GM15510 (cell line): ENCODE results near the gene PDHX.

ENCODE experiments used
- POLR2A ChIP-seq: IDR thresholded peaks from 3 replicates; pipeline ENCODE4 v1.6.1; 2011; ENCODE audit warnings: borderline replicate concordance; ENCODE audit not compliant: insufficient read length; ENCODE audit errors: extremely low read depth

The PDHX gene

DNA sequence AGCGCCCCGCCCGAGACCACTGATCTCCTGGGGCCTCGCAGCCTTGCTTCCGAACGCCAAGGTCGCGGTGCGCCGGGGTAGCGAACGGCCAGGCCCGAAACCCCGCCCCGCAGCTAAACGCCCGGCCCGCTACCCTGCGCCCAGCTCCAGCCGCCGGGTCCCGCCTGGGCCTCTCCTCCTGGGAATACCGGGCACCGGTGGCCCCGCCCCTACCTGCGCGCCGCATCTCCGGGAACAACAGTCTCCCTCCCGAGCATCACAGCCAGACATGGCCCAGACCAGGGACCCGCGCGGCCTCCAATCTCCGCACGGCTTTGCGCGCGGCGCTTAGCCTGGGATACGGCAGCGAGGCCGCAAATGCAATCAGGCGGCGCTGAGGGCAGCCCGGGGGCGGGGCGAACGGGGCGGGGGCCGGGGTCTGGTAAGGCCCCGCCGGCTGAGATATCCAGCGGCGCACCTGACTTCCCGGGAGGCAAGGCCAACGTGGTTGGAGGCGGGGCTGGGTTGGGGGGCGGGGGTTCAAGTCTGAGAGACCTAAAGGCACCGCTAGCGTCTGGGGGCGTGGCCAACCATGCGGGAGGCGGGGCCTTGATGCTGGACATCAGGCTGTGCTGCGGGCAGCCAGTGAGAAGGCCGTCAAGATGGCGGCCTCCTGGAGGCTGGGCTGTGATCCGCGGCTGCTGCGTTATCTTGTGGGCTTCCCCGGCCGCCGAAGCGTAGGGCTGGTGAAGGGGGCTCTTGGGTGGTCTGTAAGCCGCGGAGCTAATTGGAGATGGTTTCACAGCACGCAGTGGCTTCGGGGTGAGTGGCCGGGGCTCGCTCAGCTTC is at the start of gene PDHX, which contains the start of gene APIP:
TSS of gene PDHX (plus strand) at position 604 of the 828 bp plus-strand sequence. CDS start at position 642, 38 bp downstream.
TSS of gene APIP (minus strand) at position 365 of the 828 bp plus-strand sequence. CDS start at position 270, 95 bp downstream.
- peak; percentile 97 for TF ChIP-seq POLR2A

DNA sequence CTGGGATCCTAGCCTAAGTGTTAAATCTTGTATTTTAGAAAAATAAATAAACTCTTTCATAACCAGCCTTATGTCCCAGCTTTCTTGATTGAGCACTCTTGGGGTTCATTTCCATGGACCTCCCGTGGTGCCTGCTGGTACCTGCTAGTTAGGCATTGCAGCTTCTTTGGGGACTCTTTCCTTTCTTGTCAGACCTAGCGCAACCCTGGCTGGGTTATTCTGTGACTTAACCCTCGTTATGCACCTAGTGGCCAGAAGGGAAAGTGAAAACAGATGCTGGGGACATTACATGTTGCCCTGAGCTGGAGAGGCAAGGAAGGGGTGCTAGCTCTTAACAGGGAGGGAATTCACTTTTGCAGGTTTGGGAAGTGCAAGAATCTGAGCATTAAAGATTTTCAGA is 47.0 kb upstream of the PDHX start:
- TF ChIP-seq POLR2A = no peak

- TF ChIP-seq POLR2A = no peak
These were observed 45.7 kb upstream of the PDHX start for GRCh38 chr11:34870548-34871196.

GRCh38 chr11:34874202-34874601 is 42.2 kb upstream of the PDHX start:
- TF ChIP-seq POLR2A = no peak

DNA sequence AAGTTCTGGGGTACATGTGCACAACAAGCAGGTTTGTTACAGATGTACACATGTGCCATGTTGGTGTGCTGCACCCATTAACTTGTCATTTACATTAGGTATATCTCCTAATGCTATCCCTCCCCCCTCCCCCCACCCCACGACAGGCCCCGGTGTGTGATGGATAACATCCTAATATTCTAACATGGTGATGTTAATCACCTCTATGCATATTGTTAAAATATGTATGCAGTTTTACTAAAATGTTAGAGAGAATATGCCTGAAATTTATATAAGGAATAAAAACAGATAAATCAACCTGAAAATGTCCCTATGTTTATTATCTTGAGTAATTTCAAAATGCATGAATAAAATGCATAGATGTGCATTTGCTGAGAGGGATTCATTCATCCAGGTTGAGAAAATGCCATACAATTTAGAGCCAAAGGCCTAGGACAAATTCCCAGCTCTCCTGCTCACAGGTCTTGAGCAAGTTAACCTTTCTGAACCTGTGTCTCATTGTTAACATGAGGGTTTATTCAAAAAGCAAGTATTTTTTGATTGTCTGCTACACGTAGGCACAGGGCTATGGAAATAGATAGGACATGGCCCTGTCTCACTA is 38.9 kb upstream of the PDHX start:
- TF ChIP-seq POLR2A = no peak

DNA sequence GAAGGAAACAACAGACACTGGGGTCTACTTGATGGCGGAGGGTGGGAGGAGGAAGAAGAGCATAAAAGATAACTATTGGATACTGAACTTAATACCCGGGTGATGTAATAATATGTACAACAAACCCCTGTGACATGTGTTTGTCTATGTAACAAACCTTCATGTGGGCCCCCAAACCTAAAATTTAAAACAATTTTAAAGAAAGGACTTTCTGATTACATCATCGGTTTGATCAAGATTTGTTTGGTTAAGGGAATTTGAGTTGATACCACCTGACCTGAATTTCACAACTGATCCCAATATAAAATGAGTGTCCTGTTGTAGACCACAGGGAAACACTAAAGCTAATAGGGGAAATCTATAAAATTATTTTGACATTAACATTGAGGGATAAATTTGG is 34.5 kb upstream of the PDHX start:
- TF ChIP-seq POLR2A = no peak

DNA sequence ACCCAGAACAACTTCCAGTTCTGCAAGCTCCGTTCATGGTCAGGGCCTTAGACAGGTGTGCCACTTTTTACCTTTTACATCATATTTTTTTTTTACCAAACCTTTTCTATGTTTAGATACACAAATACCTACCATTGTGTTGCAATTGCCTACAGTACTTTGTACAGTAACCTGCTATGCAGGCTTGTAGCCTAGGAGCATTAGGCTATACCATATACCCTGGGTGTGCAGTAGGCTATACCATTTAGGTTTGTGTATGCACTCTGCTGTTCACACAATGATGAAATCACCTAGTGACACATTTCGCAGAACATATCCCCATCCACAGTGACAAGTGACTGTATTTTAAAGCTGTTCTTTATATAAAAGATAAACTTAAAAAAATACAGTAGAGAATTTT is 29.8 kb upstream of the PDHX start:
- TF ChIP-seq POLR2A = no peak

DNA sequence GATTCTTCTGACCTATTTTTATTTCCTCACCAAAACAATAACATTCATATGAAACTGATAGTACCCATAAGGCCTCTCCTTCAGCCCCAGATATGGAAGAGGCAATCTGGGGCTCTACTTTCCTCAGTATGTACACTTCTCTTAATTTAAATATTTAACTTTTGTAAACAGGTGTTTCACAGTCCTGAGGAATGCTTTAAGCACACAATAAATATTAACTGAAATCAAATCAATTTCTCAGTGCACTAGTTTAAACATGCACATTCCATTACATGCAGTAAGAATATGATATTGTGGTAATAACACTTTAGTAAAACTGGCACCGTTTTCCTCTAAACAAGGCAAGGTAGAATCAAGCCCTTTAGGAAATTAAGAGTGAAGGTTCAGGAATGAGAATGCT is 29.2 kb upstream of the PDHX start:
- no peak for TF ChIP-seq POLR2A

GRCh38 chr11:34890089-34890488 is 26.3 kb upstream of the PDHX start:
- no peak for TF ChIP-seq POLR2A

GRCh38 chr11:34890812-34891211 is 25.6 kb upstream of the PDHX start:
- no peak for TF ChIP-seq POLR2A

DNA sequence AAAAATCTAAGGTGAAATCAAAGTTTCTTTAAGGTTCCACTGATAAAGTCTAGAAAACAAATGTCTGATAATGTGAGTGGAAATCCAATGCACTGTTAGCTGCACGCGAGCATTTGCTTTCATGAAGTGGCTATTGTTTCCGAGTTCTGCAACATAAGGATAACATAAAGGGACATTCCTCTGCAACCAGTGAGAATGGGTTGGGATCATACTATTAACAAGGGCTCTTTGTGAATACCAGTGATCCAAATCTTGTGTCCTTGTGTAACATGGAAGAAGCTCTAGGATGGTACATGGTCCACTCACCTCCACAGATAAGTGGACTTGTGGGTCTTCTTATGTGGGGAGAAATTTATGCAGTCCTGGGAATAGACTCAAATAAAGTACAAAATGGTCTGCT is 24.8 kb upstream of the PDHX start:
- TF ChIP-seq POLR2A = no peak

- TF ChIP-seq POLR2A = no peak
These were observed 23.0 kb upstream of the PDHX start for GRCh38 chr11:34893416-34893815.

- no peak for TF ChIP-seq POLR2A
These were observed 19.1 kb upstream of the PDHX start for GRCh38 chr11:34897171-34897870.

DNA sequence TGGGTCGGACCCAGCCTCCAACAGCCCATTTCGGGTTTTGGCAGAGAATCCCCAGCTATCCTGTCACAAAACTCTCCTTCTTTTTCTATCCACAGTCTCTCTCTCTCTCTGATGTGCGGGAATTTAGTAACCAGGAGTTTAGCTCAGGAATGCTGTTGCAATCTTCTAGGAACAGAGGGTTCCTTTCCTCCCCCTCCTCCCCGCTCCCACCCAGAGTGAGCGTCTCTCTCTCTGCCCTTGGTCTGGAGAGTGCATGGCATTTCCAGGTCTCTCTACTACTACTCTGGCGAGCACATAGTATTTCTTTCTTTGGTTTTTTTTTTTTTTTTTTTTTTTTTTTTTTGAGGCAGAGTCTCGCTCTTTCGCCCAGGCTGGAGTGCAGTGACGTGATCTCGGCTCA is 17.9 kb upstream of the PDHX start:
- no peak for TF ChIP-seq POLR2A

DNA sequence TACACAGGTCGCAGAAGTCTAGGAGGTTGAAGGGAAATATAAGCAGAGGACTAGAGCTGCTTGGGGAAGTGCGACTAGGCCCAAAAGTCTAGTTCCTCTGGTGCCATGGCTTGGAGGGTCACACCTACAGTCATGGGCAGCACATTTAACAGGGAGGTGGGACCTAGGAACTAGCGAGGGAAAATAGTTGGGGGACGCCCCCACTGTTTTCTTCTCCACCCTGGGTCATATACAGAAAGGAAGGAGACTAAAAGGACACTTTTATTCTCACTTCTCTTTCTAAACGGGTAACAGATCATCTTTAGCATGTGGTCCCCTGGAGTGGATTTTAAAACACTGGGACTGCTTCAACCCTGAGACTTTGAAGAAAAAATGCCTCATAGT is 16.8 kb upstream of the PDHX start:
- no peak for TF ChIP-seq POLR2A
